Naive thymus-derived CD4-positive, alpha-beta T cell (primary cell): Measurements from ENCODE around the gene FAM13A. TPM values are rescaled to one million over a fixed set of nuclear protein-coding genes. Genes with fewer than 3 reads are reported as not detected.

Experiments used
- ATAC-seq: fragments of 150-1000 bp; cut with Tn5 transposase; 2 replicates; pipeline ENCODE4 v1.10.0; 2021; ENCODE audit warnings: mild to moderate bottlenecking, moderate library complexity
- CTCF ChIA-PET: fragments of 350-600 bp; sonication (Branson Sonifier 250); formaldehyde crosslinking; loops from one replicate; lab custom pipeline; 2021; ENCODE audit warnings: antibody characterized with exemption; lab: Charles Lee
- POLR2A ChIA-PET: fragments of 350-600 bp; sonication (Branson Sonifier 250); formaldehyde crosslinking; loops from one replicate; lab custom pipeline; 2021; ENCODE audit warnings: antibody characterized with exemption, inconsistent platforms; lab: Charles Lee
- DNase-seq, 9 donors: peaks; one replicate each; pipeline versions ENCODE4 v3.0.0 to v3.0.0-alpha.2; 2020 to 2022; ENCODE audit warnings: mixed read lengths in 1 of 9
- H3K27ac ChIP-seq: one replicate; pipeline ENCODE4 v1.7.0; 2013; ENCODE audit warnings: mild to moderate bottlenecking, low read depth, low read length, moderate library complexity
- H3K27me3 ChIP-seq, 2 donors: one replicate each; pipeline ENCODE4 v1.7.0; 2013; ENCODE audit warnings: low read length in 2 of 2, mild to moderate bottlenecking in 2 of 2, moderate library complexity in 2 of 2; ENCODE audit not compliant: control insufficient read depth in 2 of 2, insufficient read depth in 2 of 2
- H3K36me3 ChIP-seq, 3 experiments: 1 replicate in 2 of 3; 2 replicates in 1 of 3; pipeline ENCODE4 v1.7.0; 2013; ENCODE audit warnings: low read length in 3 of 3, mild to moderate bottlenecking in 3 of 3, moderate library complexity in 1 of 3; ENCODE audit not compliant: insufficient read depth in 3 of 3, control insufficient read depth in 2 of 3
- H3K4me1 ChIP-seq, 2 donors: one replicate each; pipeline ENCODE4 v1.7.0; 2013; ENCODE audit warnings: low read length in 2 of 2, mild to moderate bottlenecking in 2 of 2, moderate library complexity in 1 of 2; ENCODE audit not compliant: control insufficient read depth in 2 of 2, insufficient read depth in 2 of 2
- H3K4me3 ChIP-seq: 2 replicates; pipeline ENCODE4 v1.7.0; 2013; ENCODE audit warnings: mild to moderate bottlenecking, low read length
- H3K9me3 ChIP-seq, 3 experiments: 1 replicate in 2 of 3; 2 replicates in 1 of 3; pipeline ENCODE4 v1.7.0; 2013; ENCODE audit warnings: low read length in 3 of 3; ENCODE audit not compliant: control insufficient read depth in 2 of 3
- H3K27ac Mint-ChIP-seq, 9 donors: one replicate each; pipeline ENCODE4 v1.8.0; 2020 to 2022; ENCODE audit warnings: mixed read lengths in 9 of 9, mild to moderate bottlenecking in 8 of 9, moderate library complexity in 5 of 9, inconsistent platforms in 2 of 9
- H3K27me3 Mint-ChIP-seq, 5 donors: one replicate each; pipeline ENCODE4 v1.8.0; 2021 to 2022; ENCODE audit warnings: mixed read lengths in 5 of 5, mild to moderate bottlenecking in 1 of 5
- H3K36me3 Mint-ChIP-seq, 5 donors: one replicate each; pipeline ENCODE4 v1.8.0; 2020 to 2022; ENCODE audit warnings: mixed read lengths in 5 of 5, mild to moderate bottlenecking in 3 of 5, inconsistent platforms in 1 of 5
- H3K4me1 Mint-ChIP-seq, 7 donors: one replicate each; pipeline ENCODE4 v1.8.0; 2020 to 2022; ENCODE audit warnings: mixed read lengths in 7 of 7, mild to moderate bottlenecking in 3 of 7, inconsistent platforms in 1 of 7
- H3K4me3 Mint-ChIP-seq, 10 donors: one replicate each; pipeline ENCODE4 v1.8.0; 2020 to 2022; ENCODE audit warnings: mild to moderate bottlenecking in 10 of 10, mixed read lengths in 10 of 10, moderate library complexity in 6 of 10, inconsistent platforms in 2 of 10
- H3K9me3 Mint-ChIP-seq, 11 donors: one replicate each; pipeline ENCODE4 v1.8.0; 2020 to 2022; ENCODE audit warnings: mixed read lengths in 11 of 11, mild to moderate bottlenecking in 4 of 11, inconsistent platforms in 1 of 11, moderate library complexity in 1 of 11
- intact Hi-C, 2 donors: fragments of 100-400 bp; cut with micrococcal nuclease; formaldehyde crosslinking; loops; one replicate each; pipeline ENCODE4 v1.15.1; 2023
- polyA plus RNA-seq, 2 donors: library from polyadenylated mRNA; unstranded; fragments of 300-500 nt; fragmentation: Illumina TruSeq; gene quantifications; one replicate each; pipeline ENCODE4 v1.2.3, GENCODE V29; 2021
- total RNA-seq, 6 experiments: library from RNA in 5 of 6; stranded (reverse) in 5 of 6; gene quantifications; 1 replicate in 5 of 6; 2 replicates in 1 of 6; pipeline ENCODE4 v1.2.3 and lab custom pipeline; 2021 to 2026

The FAM13A gene
- total and polyA plus RNA-seq, 7 experiments from 2014 or later, result 4.5 to 60.4 (median 10.2) TPM

GRCh38 chr4:88841635-88842034 is 215.3 kb downstream of the FAM13A start:
- no peak overlapping the region for H3K4me3 ChIP-seq
- intact Hi-C loops, result no loop called here
- no peaks in the 10 kb centered on the region for H3K36me3 Mint-ChIP-seq
- H3K27ac ChIP-seq, result no peak overlapping the region
- no peaks in the 10 kb centered on the region for H3K9me3 ChIP-seq
- H3K27me3 Mint-ChIP-seq, result peaks cover 0 to 23% (median 0%) of the 10 kb centered on the region in 5 donors
- no peaks in the 10 kb centered on the region for H3K9me3 Mint-ChIP-seq
- ChIA-PET CTCF (interaction anchor here (0.9 kb wide), 1 partner anchor 18 kb away, joined by 3 read pairs; no protein-coding TSS in a partner anchor), POLR2A (no interaction called here)
- H3K27ac Mint-ChIP-seq, result no peak overlapping the region
- no peaks in the 10 kb centered on the region for H3K36me3 ChIP-seq
- DNase-seq (no peak), ATAC-seq (no peak)
- H3K27me3 ChIP-seq, result no peaks in the 10 kb centered on the region
- H3K4me3 Mint-ChIP-seq, result no peak overlapping the region
- peaks cover 0 to 4% (median 0%) of the 10 kb centered on the region in 7 donors for H3K4me1 Mint-ChIP-seq
- no peaks in the 10 kb centered on the region for H3K4me1 ChIP-seq

GRCh38 chr4:88836216-88836615 is 220.8 kb downstream of the FAM13A start:
- H3K4me3 Mint-ChIP-seq, result no peak overlapping the region

GRCh38 chr4:88831031-88831430 is 226.0 kb downstream of the FAM13A start:
- intact Hi-C loops, result no loop called here
- H3K27me3 Mint-ChIP-seq, result peaks cover 0 to 22% (median 0%) of the 10 kb centered on the region in 5 donors
- ATAC-seq, result no peak
- H3K36me3 Mint-ChIP-seq, result no peaks in the 10 kb centered on the region
- Histone ChIP-seq H3K36me3 (no peaks in the 10 kb centered on the region), H3K27me3 (no peaks in the 10 kb centered on the region), H3K4me1 (no peaks in the 10 kb centered on the region), H3K4me3 (no peak overlapping the region), H3K9me3 (no peaks in the 10 kb centered on the region), H3K27ac (no peak overlapping the region)
- POLR2A ChIA-PET, result no interaction called here
- no peak for DNase-seq
- H3K9me3 Mint-ChIP-seq, result no peaks in the 10 kb centered on the region
- H3K4me1 Mint-ChIP-seq, result peaks cover 0 to 8% (median 0%) of the 10 kb centered on the region in 7 donors
- no peak overlapping the region for H3K4me3 Mint-ChIP-seq
- CTCF ChIA-PET, result interaction anchor here (1.5 kb wide), 1 partner anchor 12 kb away, joined by 4 read pairs; no protein-coding TSS in a partner anchor
- no peak overlapping the region for H3K27ac Mint-ChIP-seq

More at GRCh38 chr4:88836216-88836615, 220.8 kb downstream of the FAM13A start:
- intact Hi-C loops, result no loop called here
- DNase-seq (no peak), ATAC-seq (no peak)
- POLR2A ChIA-PET, result no interaction called here
- Histone ChIP-seq H3K9me3 (no peaks in the 10 kb centered on the region), H3K27ac (no peak overlapping the region), H3K4me1 (no peaks in the 10 kb centered on the region), H3K36me3 (no peaks in the 10 kb centered on the region), H3K4me3 (no peak overlapping the region), H3K27me3 (no peaks in the 10 kb centered on the region)
- H3K4me1 Mint-ChIP-seq, result peaks cover 0 to 3% (median 0%) of the 10 kb centered on the region in 7 donors
- H3K27ac Mint-ChIP-seq, result no peak overlapping the region
- H3K9me3 Mint-ChIP-seq, result no peaks in the 10 kb centered on the region
- no peaks in the 10 kb centered on the region for H3K36me3 Mint-ChIP-seq
- CTCF ChIA-PET, result no interaction called here
- peaks cover 0 to 21% (median 0%) of the 10 kb centered on the region in 5 donors for H3K27me3 Mint-ChIP-seq

GRCh38 chr4:88830598-88830997 is 226.4 kb downstream of the FAM13A start:
- Mint-ChIP-seq H3K27me3 (peaks cover 0 to 22% (median 0%) of the 10 kb centered on the region in 5 donors), H3K4me3 (no peak overlapping the region), H3K36me3 (no peaks in the 10 kb centered on the region), H3K4me1 (peaks cover 0 to 8% (median 0%) of the 10 kb centered on the region in 7 donors), H3K27ac (no peak overlapping the region), H3K9me3 (no peaks in the 10 kb centered on the region)
- intact Hi-C loops, result no loop called here
- no peak for ATAC-seq
- Histone ChIP-seq H3K4me3 (no peak overlapping the region), H3K27me3 (no peaks in the 10 kb centered on the region), H3K27ac (no peak overlapping the region), H3K4me1 (no peaks in the 10 kb centered on the region), H3K36me3 (no peaks in the 10 kb centered on the region), H3K9me3 (no peaks in the 10 kb centered on the region)
- CTCF ChIA-PET, result interaction anchor here (1.5 kb wide), 1 partner anchor 12 kb away, joined by 4 read pairs; no protein-coding TSS in a partner anchor
- DNase-seq, result no peak
- POLR2A ChIA-PET, result no interaction called here

- Histone ChIP-seq H3K27ac (no peak overlapping the region), H3K36me3 (no peaks in the 10 kb centered on the region), H3K9me3 (no peaks in the 10 kb centered on the region), H3K27me3 (no peaks in the 10 kb centered on the region), H3K4me3 (no peak overlapping the region), H3K4me1 (peaks cover 0 to under 1% of the 10 kb centered on the region in 2 donors)
- Mint-ChIP-seq H3K4me1 (peaks cover 0 to 8% (median 0%) of the 10 kb centered on the region in 7 donors), H3K36me3 (no peaks in the 10 kb centered on the region), H3K27me3 (peaks cover 0 to 22% (median 0%) of the 10 kb centered on the region in 5 donors), H3K4me3 (no peak overlapping the region), H3K27ac (no peak overlapping the region), H3K9me3 (no peaks in the 10 kb centered on the region)
- ATAC-seq (no peak), DNase-seq (no peak)
- CTCF ChIA-PET, result interaction anchor here (0.5 to 2.1 kb wide), 3 partner anchors 9 to 1343 kb away, joined by 3 to 4 read pairs (median 3); no protein-coding TSS in a partner anchor
- intact Hi-C loops, result loop anchor here (10.0 kb wide), 4 partner anchors 406 to 1894 kb away; partner anchors contain the start of genes AFF1 (in 1 of the 2) and HERC6 (in 1 of the 2)
- POLR2A ChIA-PET, result no interaction called here
Measured at GRCh38 chr4:88828842-88829571, 228.0 kb downstream of the FAM13A start.

GRCh38 chr4:88827442-88827841 is 229.5 kb downstream of the FAM13A start:
- no peak for ATAC-seq
- ChIA-PET POLR2A (no interaction called here), CTCF (interaction anchor here (0.6 kb wide), 1 partner anchor 601 kb away, joined by 3 read pairs; no protein-coding TSS in a partner anchor)
- Mint-ChIP-seq H3K27me3 (peaks cover 0 to 17% (median 0%) of the 10 kb centered on the region in 5 donors), H3K36me3 (no peaks in the 10 kb centered on the region), H3K27ac (no peak overlapping the region), H3K4me3 (no peak overlapping the region), H3K9me3 (no peaks in the 10 kb centered on the region), H3K4me1 (peaks cover 0 to 15% (median 7%) of the 10 kb centered on the region in 7 donors)
- H3K9me3 ChIP-seq, result no peaks in the 10 kb centered on the region
- intact Hi-C loops, result loop anchor here (10.0 kb wide), 4 partner anchors 407 to 1893 kb away; partner anchors contain the start of genes AFF1 (in 1 of the 2) and HERC6 (in 1 of the 2)
- DNase-seq, result no peak
- H3K27me3 ChIP-seq, result no peaks in the 10 kb centered on the region
- no peaks in the 10 kb centered on the region for H3K36me3 ChIP-seq
- H3K4me3 ChIP-seq, result no peak overlapping the region
- peaks cover 0 to 4% of the 10 kb centered on the region in 2 donors for H3K4me1 ChIP-seq
- H3K27ac ChIP-seq, result no peak overlapping the region
